Hematopoietic multipotent progenitor cell (in vitro differentiated cells): ENCODE measurements around the gene TUNAR. TPM values are rescaled to one million over a fixed set of nuclear protein-coding genes. Genes with fewer than 3 reads are reported as not detected.

Experiments
- DNase-seq, 3 donors: peaks; one replicate each; pipeline ENCODE4 v3.0.0-alpha.2; 2011 to 2015; ENCODE audit warnings: low read depth in 2 of 3, low spot score in 2 of 3
- total RNA-seq: library from RNA; depleted of rRNA; stranded (reverse); fragments of >200 nt; gene quantifications from one replicate; pipeline ENCODE4 v1.2.3, GENCODE V29; 2012

TUNAR gene
- not detected for total RNA-seq

- peak in 1 of 3 donors; percentile 30 for DNase-seq
Observed at GRCh38 chr14:95876761-95877538, at the start of gene TUNAR. Gene TUNAR (plus strand): TSS chr14:95876832.

DNA sequence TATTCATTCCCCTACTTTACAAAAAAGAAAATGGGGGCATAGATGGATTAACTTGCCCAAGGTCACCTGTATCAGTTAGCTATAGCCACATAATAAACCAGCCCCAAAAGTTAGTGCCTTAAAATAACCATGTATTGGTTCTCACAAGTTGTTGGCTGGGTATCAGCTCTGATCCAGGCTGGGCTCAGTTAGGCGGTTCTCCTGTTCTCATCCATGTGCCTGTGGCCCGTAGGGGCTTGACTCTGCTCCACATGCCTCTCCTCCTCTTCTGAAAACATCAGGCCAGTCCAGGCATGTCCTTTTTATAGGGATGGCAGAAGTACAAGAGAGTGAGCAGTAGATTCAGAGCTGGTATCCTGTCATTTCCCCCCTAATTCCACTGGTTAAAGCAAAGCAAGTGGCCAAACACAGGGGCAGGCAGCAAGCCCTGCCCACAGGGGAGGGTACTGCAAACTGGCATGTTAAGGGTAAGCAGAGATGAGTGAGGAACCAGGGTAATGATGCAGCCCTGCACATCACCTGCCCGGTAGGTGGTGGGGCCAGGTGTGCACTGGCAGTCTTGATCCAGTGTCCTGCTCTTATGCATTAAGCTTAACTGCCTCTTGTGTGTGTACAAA lies 47.9 kb upstream of the TUNAR start:
- DNase-seq = no peak

GRCh38 chr14:95829321-95829720 lies 47.3 kb upstream of the TUNAR start:
- no peak for DNase-seq

DNA sequence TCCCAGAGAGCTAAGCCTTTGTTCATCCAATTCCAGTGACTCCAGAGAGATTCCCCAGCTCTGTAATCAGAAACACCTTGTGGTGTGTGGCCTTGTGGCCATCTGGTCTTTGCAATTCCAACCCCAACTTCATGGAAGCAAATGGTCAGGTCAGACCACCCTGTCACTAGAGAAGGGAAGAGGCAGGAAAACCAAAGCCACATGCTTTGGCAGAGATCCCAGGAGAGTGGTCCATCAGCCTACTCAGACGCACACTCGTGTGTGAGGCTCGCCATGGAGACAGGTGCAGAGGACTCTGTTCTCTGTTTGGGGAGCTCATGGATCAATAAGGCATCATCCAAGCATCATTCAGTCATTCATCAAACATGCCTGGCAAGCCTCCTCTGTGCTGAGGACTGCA lies 46.2 kb upstream of the TUNAR start:
- DNase-seq = no peak

- no peak for DNase-seq
Observed at GRCh38 chr14:95831041-95831440, 45.6 kb upstream of the TUNAR start.

DNA sequence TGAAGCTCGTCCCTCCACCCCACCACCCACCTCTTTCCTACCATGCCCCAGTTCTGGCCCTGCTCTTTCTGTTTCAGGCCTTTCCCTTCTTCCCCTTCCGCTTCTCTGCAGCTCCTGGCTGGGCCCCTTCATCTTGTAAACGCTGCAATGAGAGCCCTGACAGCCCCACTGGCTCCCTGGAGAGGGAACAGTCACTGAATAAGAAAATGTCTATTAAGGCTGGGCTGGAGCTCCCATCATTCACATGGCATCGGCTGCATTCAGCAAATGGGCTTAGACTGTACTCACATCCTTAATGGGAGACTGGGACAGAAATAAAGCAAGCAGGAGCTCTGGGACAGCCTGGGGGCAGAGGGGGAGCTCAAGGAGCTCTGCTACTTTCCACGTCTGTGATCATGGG lies 45.2 kb upstream of the TUNAR start:
- no peak for DNase-seq

DNA sequence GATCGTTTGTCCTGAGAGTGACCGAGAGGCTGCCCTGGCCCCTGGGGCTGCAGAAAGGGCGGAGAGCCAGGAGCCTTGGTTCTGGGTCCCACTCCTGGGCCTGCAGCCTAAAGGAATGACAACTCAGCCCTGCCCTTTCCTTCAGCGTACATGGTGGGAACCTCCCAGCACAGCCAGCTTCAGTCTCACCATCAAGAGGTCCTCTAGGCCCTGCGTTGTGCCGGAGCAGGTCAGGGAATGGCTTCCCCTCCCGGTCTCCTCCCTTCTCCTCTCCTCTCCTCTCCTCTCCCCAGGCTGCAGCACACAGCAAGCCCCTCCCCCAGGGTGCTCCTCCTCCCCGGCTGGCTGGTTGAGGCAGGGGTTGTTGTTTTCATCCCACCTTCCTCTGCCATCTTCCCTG lies 44.6 kb upstream of the TUNAR start:
- DNase-seq = no peak

DNA sequence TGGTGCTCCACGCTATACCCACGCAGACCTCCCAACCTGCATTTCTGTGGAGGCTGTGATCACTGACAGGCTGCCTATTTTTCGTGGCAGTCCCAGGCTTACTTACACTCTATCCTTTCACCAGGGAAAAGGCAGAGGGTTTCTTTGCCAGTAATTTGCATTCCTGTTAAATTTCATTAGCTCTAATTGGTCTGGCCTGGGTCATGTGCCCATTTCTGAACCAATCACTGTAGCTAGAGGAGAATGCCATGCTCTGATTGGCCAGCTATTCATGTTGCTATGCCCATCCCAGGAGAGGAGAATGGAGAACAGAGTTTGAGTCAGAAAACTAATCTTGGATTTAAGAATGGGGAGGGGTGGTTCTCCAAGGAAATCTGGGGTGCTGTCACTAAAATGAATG lies 43.2 kb upstream of the TUNAR start:
- DNase-seq = no peak

DNA sequence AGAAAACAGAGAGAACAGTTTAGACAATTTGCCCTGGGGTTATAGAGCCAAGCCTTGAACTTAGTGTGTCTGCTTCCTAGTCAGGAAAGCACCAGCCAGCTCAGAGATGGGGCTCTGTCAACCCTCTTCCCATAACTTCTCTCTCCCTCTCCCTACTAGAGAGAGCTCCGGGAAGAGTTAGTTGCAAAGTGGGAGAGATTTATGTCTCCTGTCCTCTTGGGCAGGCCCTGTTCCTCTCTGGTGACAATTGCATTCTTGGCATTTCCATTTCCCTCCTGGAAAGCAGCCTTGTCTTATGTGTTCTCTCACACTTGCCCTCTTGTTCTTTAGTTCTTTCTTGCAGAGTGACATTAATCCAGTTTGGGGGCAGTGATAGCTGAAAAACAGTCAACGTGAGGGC lies 42.1 kb upstream of the TUNAR start:
- no peak for DNase-seq

DNA sequence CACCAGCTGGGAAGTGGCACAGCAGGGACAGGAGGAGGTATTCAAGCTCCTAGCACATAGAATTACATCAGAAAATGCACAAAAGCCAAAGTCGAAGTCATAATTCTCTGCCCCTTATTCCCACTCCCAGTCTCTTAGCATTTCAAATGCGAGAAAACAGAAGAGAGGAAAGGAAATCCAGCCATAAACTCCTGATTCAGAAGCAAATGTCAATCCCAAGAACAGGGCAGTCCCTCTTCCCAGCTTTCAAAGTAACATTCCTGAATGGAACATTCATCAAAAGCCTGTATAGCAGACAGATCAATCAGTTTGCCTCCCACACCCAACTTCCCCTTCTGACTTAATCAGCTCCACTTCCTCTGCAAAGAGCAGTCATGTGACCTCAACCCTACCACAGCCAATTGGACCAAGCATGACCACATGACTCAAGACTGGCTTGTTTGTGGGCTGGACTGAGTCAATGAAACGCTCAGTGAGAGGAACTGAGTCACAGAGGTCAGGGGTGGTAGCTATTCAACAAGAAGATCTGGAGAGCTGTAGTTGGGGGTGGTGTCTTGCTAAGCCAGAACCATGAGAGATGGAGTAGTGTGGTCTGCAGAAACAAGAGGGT lies 41.4 kb upstream of the TUNAR start:
- DNase-seq = no peak

GRCh38 chr14:95838862-95839261 lies 37.8 kb upstream of the TUNAR start:
- no peak for DNase-seq

DNA sequence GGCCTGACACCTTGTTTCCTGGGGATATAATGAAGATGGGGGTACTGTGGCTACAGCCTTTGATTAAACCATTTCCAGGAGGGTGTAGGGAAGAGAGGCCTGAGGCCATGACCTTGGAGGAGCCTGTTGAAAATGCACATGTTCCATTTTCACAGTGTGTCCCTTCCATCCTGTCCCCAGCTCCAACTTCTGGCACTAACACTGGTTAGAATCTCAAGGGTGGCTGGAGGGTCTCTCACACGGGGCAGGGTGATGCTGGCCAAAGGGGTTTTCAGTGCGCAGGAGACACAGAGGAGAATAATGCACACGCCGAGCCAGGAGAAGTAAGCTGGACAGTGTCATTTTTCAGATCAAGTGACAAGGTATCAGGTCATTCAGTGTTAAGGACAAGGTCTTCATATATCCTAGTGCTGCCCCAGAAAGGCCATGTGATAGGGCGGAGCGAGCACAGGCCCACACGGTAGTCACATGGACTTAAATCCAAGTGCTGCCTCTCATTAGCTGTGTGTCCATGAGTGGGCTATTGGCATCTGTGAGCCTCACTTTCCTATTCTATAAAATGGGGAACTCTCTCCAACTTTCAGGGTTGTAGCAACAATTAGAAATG lies 36.4 kb upstream of the TUNAR start:
- DNase-seq = no peak

- no peak for DNase-seq
Observed at GRCh38 chr14:95841668-95842067, 35.0 kb upstream of the TUNAR start.

- DNase-seq = no peak
Observed at GRCh38 chr14:95849761-95850160, 26.9 kb upstream of the TUNAR start.

- DNase-seq = no peak
Observed at GRCh38 chr14:95850429-95850828, 26.2 kb upstream of the TUNAR start.

DNA sequence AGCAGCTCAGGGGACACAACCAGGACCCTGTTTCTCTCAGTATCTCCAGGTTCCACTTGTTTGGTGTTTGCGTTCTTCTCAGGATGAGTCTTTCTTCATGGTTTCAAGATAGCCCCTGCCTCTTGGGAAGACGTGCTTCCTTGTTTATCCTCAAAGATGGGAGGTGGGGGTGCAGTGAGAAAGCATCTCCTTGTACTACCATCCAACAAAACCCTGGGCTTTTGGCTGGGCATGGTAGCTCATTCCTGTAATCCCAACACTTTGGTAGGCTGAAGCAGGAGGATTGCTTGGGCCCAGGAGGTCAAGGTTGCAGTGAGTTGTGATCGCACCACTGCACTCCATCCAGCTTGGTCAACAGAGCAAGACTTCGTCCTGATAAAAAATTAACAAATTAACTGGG lies 21.0 kb upstream of the TUNAR start:
- DNase-seq = no peak

GRCh38 chr14:95857275-95857674 lies 19.4 kb upstream of the TUNAR start:
- DNase-seq = no peak

DNA sequence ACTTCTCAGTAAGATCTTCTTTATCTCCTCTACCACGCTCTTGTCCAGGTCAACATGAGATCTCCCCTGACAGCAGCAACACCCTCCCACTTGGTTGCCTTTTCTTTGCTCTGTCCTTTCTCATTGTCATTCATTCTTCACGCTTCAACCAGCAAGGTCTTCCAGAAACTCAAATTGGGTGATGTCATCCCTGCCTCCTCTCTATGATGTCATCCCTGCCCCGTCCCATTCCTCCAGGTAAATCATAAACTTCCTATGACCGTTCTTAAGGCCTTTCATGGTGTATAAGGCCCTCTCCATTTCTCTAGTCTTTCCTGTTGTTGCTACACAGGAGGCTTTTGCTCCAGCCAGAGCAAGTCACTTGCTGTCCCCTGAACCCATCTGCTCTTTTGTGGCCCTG lies 17.7 kb upstream of the TUNAR start:
- DNase-seq = no peak

- DNase-seq = no peak
Observed at GRCh38 chr14:95862243-95862642, 14.4 kb upstream of the TUNAR start.

- DNase-seq = no peak
Observed at GRCh38 chr14:95863295-95863694, 13.3 kb upstream of the TUNAR start.

DNA sequence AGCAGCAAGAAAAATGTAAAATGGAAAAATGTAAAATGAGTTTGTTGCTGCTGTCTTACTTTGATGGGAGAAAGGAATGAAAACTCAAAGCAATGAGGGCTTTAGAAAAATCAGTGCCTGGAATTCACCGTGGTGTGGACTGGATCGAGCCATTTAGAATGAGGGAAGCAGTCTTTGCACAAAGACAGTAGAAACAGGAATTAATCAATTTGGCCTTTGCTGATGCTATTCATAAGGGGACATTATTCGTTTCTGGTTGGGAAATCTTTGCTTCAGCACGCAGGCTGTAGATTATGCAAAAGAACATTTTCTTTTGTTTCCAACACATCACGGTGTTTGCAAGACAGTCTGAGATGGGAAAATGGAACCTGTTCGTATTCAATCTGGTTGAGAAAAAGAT lies 6.9 kb upstream of the TUNAR start:
- no peak for DNase-seq

- no peak for DNase-seq
Observed at GRCh38 chr14:95870772-95871171, 5.9 kb upstream of the TUNAR start.
